Left ventricle myocardium inferior (tissue), 1 donor: ENCODE measurements around the gene CCDC12. TPM values are rescaled to one million over a fixed set of nuclear protein-coding genes. Genes with fewer than 3 reads are reported as not detected.

Experiments used
- DNase-seq: peaks from one replicate; pipeline ENCODE4 v3.0.0-alpha.2; 2020
- H3K27ac ChIP-seq: fragments of 200-600 bp; replicated peaks from 2 replicates; pipeline ENCODE4 v1.8.0; 2021
- H3K27me3 ChIP-seq: fragments of 200-600 bp; 2 replicates; pipeline ENCODE4 v1.8.0; 2021; ENCODE audit warnings: low read depth
- H3K36me3 ChIP-seq: fragments of 200-600 bp; 2 replicates; pipeline ENCODE4 v1.8.0; 2021
- H3K4me1 ChIP-seq: fragments of 200-600 bp; 2 replicates; pipeline ENCODE4 v1.8.0; 2021
- H3K4me3 ChIP-seq: fragments of 200-600 bp; 2 replicates; pipeline ENCODE4 v1.8.0; 2021; ENCODE audit warnings: mild to moderate bottlenecking, moderate library complexity
- H3K9me3 ChIP-seq: fragments of 200-600 bp; replicated peaks from 2 replicates; pipeline ENCODE4 v1.8.0; 2021
- intact Hi-C: fragments of 100-400 bp; cut with micrococcal nuclease; formaldehyde crosslinking; loops from one replicate; pipeline ENCODE4 v1.11.0; 2022
- total RNA-seq: library from RNA; stranded (reverse); fragmentation: NEBNext Ultra II Directional; extraction: Animal tissue kit (Norgen Biotek cat#: 25700); gene quantifications from one replicate; pipeline ENCODE4 v1.2.1, GENCODE V29; 2021
- TF ChIP-seq, protein P1 (sequence below): fragments of 200-600 bp; IDR thresholded peaks from 2 replicates; pipeline ENCODE4 v1.8.0; 2021; ENCODE audit warnings: antibody characterized with exemption, mild to moderate bottlenecking, borderline replicate concordance
- donor health status: DM: no; HTN: yes; CAD: no; lungs with severe emphysema.

CCDC12 gene
- total RNA-seq, 1 donor from 2014 or later, result 31.0 TPM

- H3K9me3 ChIP-seq, result no peaks in the 10 kb centered on the region
- peaks cover 18% of the 10 kb centered on the region for H3K36me3 ChIP-seq
- no peaks in the 10 kb centered on the region for H3K27me3 ChIP-seq
- TF ChIP-seq, protein P1, sequence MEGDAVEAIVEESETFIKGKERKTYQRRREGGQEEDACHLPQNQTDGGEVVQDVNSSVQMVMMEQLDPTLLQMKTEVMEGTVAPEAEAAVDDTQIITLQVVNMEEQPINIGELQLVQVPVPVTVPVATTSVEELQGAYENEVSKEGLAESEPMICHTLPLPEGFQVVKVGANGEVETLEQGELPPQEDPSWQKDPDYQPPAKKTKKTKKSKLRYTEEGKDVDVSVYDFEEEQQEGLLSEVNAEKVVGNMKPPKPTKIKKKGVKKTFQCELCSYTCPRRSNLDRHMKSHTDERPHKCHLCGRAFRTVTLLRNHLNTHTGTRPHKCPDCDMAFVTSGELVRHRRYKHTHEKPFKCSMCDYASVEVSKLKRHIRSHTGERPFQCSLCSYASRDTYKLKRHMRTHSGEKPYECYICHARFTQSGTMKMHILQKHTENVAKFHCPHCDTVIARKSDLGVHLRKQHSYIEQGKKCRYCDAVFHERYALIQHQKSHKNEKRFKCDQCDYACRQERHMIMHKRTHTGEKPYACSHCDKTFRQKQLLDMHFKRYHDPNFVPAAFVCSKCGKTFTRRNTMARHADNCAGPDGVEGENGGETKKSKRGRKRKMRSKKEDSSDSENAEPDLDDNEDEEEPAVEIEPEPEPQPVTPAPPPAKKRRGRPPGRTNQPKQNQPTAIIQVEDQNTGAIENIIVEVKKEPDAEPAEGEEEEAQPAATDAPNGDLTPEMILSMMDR, result no peak
- H3K4me3 ChIP-seq, result no peak overlapping the region
- H3K4me1 ChIP-seq, result peaks cover 94% of the 10 kb centered on the region
- peak overlapping the region; percentile 81 for H3K27ac ChIP-seq
- DNase-seq, result no peak
- intact Hi-C loops, result no loop called here
Observed at GRCh38 chr3:46944191-46944590, 32.4 kb downstream of the CCDC12 start.

DNA sequence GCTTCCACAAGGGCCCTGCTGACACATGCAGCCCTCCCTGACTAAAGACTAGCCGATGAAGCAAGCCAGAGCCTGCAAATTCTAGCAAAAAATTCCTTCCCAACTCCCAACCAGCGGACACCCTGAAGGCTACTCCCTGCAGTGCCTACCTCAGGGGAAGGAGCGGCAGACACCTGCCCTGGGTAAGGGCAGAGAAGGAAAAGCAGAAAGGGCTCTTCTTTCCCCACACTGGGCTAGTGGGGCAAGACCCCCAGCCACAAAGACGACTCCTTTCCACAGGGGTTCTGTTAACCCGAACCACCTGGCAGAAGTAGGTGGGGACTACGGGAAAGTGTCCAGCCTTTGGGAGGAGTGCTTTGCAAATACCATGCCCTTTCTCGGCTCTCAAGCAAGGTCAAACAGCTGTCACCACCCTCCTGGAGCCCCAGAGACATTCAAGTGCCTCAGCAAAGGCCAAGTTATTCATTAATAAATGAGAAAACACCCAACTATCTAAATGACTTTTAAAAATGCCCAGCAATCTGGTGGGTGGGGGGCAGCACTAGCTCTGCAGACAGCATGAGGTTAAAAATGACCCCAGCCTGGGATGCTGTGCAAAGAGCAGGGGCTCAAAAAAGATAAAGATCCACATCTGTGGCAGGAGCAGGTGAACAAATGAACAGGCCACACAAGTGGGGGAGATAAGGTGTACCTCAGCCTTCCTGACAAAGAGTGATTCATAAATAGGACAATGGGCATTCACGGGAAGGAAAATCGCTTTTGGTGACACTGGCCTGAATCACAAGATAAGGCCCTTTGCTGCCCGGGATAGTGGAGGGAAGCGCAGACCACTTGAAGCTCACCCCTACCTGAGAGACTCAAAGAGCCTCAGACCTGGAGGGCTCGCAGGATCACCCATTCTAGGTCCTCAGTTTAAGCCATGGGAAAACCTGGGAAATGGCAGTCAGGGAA lies 33.0 kb downstream of the CCDC12 start:
- H3K27me3 ChIP-seq, result no peaks in the 10 kb centered on the region
- intact Hi-C loops, result no loop called here
- H3K9me3 ChIP-seq, result no peaks in the 10 kb centered on the region
- TF ChIP-seq, protein P1, result no peak
- peak overlapping the region; percentile 7 for H3K4me3 ChIP-seq
- no peak for DNase-seq
- H3K27ac ChIP-seq, result peak overlapping the region; percentile 81
- peaks cover 19% of the 10 kb centered on the region for H3K36me3 ChIP-seq
- H3K4me1 ChIP-seq, result peaks cover 94% of the 10 kb centered on the region

DNA sequence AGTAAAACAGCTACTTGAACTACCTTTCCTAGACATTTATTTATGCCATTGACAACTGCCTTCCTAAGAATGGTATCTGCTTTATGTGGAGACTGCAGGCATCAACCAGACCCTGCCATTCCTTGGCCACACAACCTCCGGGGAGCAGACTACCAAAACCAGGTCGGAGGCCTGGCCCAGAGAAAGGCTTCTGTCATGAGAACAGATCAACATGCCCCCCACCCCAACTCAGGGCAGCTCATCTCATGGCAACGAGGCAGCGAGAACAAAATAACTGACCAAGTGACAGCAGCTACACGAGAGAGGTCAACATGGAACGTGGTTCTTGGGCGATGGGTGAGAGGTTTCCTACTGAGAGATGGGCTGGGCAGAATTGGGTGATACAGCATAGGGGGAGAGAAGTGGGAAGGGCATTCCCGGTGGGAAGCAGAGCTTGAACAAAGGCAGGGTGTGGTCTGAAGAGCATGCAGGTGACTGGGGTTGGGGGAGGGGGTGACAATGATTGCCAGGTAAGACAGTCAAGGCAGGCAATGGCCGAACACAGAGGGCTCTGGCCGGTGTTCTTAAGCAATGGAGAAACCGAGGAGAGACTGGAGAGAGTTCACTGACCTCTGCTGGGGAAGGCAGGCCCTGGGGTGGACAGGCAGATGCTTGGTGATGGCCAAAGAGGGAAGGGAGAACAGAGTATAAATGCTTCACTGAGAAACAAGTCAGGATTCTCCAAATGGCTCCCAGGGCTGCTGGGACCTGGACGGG lies 33.9 kb downstream of the CCDC12 start:
- H3K4me1 ChIP-seq, result peaks cover 94% of the 10 kb centered on the region
- H3K36me3 ChIP-seq, result peaks cover 19% of the 10 kb centered on the region
- peak overlapping the region; percentile 81 for H3K27ac ChIP-seq
- no peak for DNase-seq
- no peaks in the 10 kb centered on the region for H3K9me3 ChIP-seq
- H3K27me3 ChIP-seq, result no peaks in the 10 kb centered on the region
- TF ChIP-seq, protein P1, result no peak
- intact Hi-C loops, result no loop called here
- H3K4me3 ChIP-seq, result peak overlapping the region; percentile 7

GRCh38 chr3:46942076-46942475 lies 34.5 kb downstream of the CCDC12 start:
- no peak overlapping the region for H3K4me3 ChIP-seq
- H3K4me1 ChIP-seq, result peaks cover 94% of the 10 kb centered on the region
- no peak for DNase-seq
- no peaks in the 10 kb centered on the region for H3K9me3 ChIP-seq
- H3K27ac ChIP-seq, result peak overlapping the region; percentile 81
- H3K27me3 ChIP-seq, result no peaks in the 10 kb centered on the region
- intact Hi-C loops, result no loop called here
- TF ChIP-seq, protein P1, result no peak
- peaks cover 24% of the 10 kb centered on the region for H3K36me3 ChIP-seq

DNA sequence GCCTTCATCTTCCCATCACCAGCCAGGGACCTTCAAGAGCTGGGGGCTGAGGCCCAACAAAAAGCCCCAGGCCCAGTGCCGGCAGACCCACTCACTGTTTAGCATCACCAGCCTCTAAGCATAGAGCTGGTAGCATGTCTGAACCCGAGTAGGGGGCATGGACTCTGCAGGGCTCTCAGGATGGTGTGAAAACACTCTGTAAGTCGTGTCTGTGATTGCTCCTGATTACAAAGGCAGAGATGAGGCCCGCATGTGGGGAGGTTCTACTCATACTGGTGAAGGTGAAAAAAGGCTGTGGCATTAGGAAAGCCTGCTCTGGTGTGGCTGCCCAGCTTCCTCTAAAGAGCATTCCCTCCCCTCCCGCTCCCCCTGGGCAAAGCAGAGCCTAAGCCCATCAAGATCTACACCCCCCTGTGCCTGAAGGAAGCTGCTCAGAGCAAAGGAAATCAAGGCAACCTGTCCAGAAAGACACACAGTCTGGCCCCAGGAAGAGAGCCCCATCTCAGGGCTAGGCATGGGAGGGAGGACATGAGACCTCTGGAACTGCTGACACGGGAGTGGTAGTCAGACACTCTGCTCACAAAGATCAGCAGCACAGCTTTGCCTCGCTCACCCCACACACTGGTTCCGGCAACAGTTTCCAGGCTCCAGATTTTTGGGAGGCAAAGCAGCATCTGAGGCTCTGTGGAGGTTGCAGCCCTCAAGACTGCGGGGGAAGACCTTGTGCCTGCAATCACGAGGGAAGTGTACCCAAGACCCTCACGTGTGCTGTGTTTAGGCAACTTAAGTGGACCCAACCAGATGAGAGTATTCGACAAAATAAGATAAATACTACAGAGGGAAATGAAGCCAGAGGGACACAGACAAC lies 36.7 kb downstream of the CCDC12 start:
- no peaks in the 10 kb centered on the region for H3K27me3 ChIP-seq
- H3K4me3 ChIP-seq, result no peak overlapping the region
- H3K9me3 ChIP-seq, result no peaks in the 10 kb centered on the region
- TF ChIP-seq, protein P1, result no peak
- peak overlapping the region; percentile 90 for H3K27ac ChIP-seq
- peaks cover 25% of the 10 kb centered on the region for H3K36me3 ChIP-seq
- peaks cover 94% of the 10 kb centered on the region for H3K4me1 ChIP-seq
- DNase-seq, result no peak
- intact Hi-C loops, result no loop called here
